Caco-2 (cell line): ENCODE measurements around the gene ZNF285. TPM values are rescaled to one million over a fixed set of nuclear protein-coding genes. Genes with fewer than 3 reads are reported as not detected.
"Not testable (repeated sequence)": the region's sequence is repeated elsewhere in the genome, so short reads cannot be mapped to it uniquely, and the experiment has no call there.

Source experiments
- BruUV-seq: library from RNA; stranded (reverse); fragments of 400-500 nt; replicated peaks from 2 replicates; lab custom pipeline; 2021; lab: Mats Ljungman, UMichigan
- CTCF ChIA-PET: fragments of 300-600 bp; sonication (Branson Sonifier 250); formaldehyde crosslinking; loops from one replicate; lab custom pipeline; 2022; ENCODE audit warnings: antibody characterized with exemption; lab: Charles Lee
- POLR2A ChIA-PET: fragments of 300-600 bp; sonication (Branson Sonifier 250); formaldehyde crosslinking; loops from one replicate; lab custom pipeline; 2022; ENCODE audit warnings: antibody characterized with exemption; lab: Charles Lee
- DNase-seq, 2 experiments: peaks; one replicate each; pipeline versions ENCODE4 v3.0.0 to v3.0.0-alpha.2; 2020 to 2022
- H3K27me3 ChIP-seq: replicated peaks from 2 replicates; pipeline ENCODE4 v1.6.0; 2011; ENCODE audit warnings: low read length; ENCODE audit not compliant: control insufficient read depth, insufficient read depth
- H3K36me3 ChIP-seq: 2 replicates; pipeline ENCODE4 v1.5.1; 2011; ENCODE audit warnings: low read length; ENCODE audit not compliant: control insufficient read depth, insufficient read depth
- H3K4me1 ChIP-seq: fragments of 250-450 bp; sonication (Bioruptor Pico); 2 replicates; pipeline ENCODE4 v1.5.1; 2020; ENCODE audit warnings: mild to moderate bottlenecking
- H3K4me3 ChIP-seq: 2 replicates; pipeline ENCODE4 v1.5.1; 2011; ENCODE audit warnings: low read depth, mild to moderate bottlenecking, control low read depth, low read length
- H3K9me3 ChIP-seq: fragments of 250-450 bp; sonication (Bioruptor Pico); 2 replicates; pipeline ENCODE4 v1.5.1; 2020; ENCODE audit warnings: mild to moderate bottlenecking, moderate library complexity
- H3K27ac Mint-ChIP-seq: one replicate; pipeline ENCODE4 v1.8.0; 2022; ENCODE audit warnings: mixed read lengths; ENCODE audit not compliant: unreplicated experiment
- H3K27me3 Mint-ChIP-seq: one replicate; pipeline ENCODE4 v1.8.0; 2022; ENCODE audit warnings: mixed read lengths; ENCODE audit not compliant: insufficient read depth, unreplicated experiment
- H3K36me3 Mint-ChIP-seq: one replicate; pipeline ENCODE4 v1.8.0; 2022; ENCODE audit warnings: mild to moderate bottlenecking, mixed read lengths; ENCODE audit not compliant: insufficient read depth, unreplicated experiment
- H3K4me1 Mint-ChIP-seq: one replicate; pipeline ENCODE4 v1.8.0; 2022; ENCODE audit warnings: low read depth, mixed read lengths; ENCODE audit not compliant: unreplicated experiment
- H3K4me3 Mint-ChIP-seq: one replicate; pipeline ENCODE4 v1.8.0; 2022; ENCODE audit warnings: mild to moderate bottlenecking, moderate library complexity, mixed read lengths; ENCODE audit not compliant: unreplicated experiment
- H3K9me3 Mint-ChIP-seq: one replicate; pipeline ENCODE4 v1.8.0; 2022; ENCODE audit warnings: mixed read lengths; ENCODE audit not compliant: unreplicated experiment
- CTCF ChIP-seq, 2 experiments: fragments of 200-600 bp in 1 of 2; IDR thresholded peaks; 1 replicate in 1 of 2; 2 replicates in 1 of 2; pipeline versions ENCODE4 v1.5.1 to v1.8.0; 2011 to 2022; ENCODE audit warnings: antibody characterized with exemption in 1 of 2, control low read depth in 1 of 2, inconsistent platforms in 1 of 2, low read depth in 1 of 2, low read length in 1 of 2, mild to moderate bottlenecking in 1 of 2, moderate library complexity in 1 of 2; ENCODE audit not compliant: insufficient read depth in 1 of 2, severe bottlenecking in 1 of 2, unreplicated experiment in 1 of 2
- intact Hi-C: fragments of 100-400 bp; cut with micrococcal nuclease; formaldehyde crosslinking; loops from one replicate; pipeline ENCODE4 v1.10.0; 2022; ENCODE audit not compliant: unreplicated experiment
- total RNA-seq: library from RNA; stranded (reverse); gene quantifications from 2 replicates; pipeline ENCODE4 v1.2.3, GENCODE V29; 2022

The ZNF285 gene
- total RNA-seq, 1 experiment from 2014 or later: 1.5 TPM

GRCh38 chr19:44344255-44344654 is 57.2 kb downstream of the ZNF285 start:
- Histone ChIP-seq H3K27me3 (no peaks in the 10 kb centered on the region), H3K4me1 (no peaks in the 10 kb centered on the region), H3K4me3 (no peak overlapping the region), H3K9me3 (peaks cover 8% of the 10 kb centered on the region), H3K36me3 (no peaks in the 10 kb centered on the region)
- no peaks in the 10 kb centered on the region for H3K4me1 Mint-ChIP-seq
- peaks cover 5% of the 10 kb centered on the region for H3K36me3 Mint-ChIP-seq
- peaks cover 35% of the 10 kb centered on the region for H3K9me3 Mint-ChIP-seq
- BruUV-seq: no TSS peak
- no peak for TF ChIP-seq CTCF (IDR thresholded peaks at IDR 0.05; ENCODE audit: insufficient read depth in 1 of 2, low read depth in 1 of 2, low read length in 1 of 2, severe bottlenecking in 1 of 2, unreplicated experiment in 1 of 2)
- no peak overlapping the region for H3K4me3 Mint-ChIP-seq
- no peak for DNase-seq
- CTCF ChIA-PET: no interaction called here
- H3K27me3 Mint-ChIP-seq: no peaks in the 10 kb centered on the region
- POLR2A ChIA-PET: no interaction called here
- intact Hi-C loops: no loop called here
- no peak overlapping the region for H3K27ac Mint-ChIP-seq

GRCh38 chr19:44341794-44342193 is 59.6 kb downstream of the ZNF285 start:
- ChIA-PET CTCF (no interaction called here), POLR2A (no interaction called here)
- peaks cover 14% of the 10 kb centered on the region for H3K36me3 Mint-ChIP-seq
- H3K4me3 Mint-ChIP-seq: no peak overlapping the region
- TF ChIP-seq CTCF (IDR thresholded peaks at IDR 0.05; ENCODE audit: insufficient read depth in 1 of 2, low read depth in 1 of 2, low read length in 1 of 2, severe bottlenecking in 1 of 2, unreplicated experiment in 1 of 2): no peak
- H3K27me3 ChIP-seq: no peaks in the 10 kb centered on the region
- no peak for DNase-seq
- no TSS peak for BruUV-seq
- intact Hi-C loops: no loop called here
- no peaks in the 10 kb centered on the region for H3K4me1 ChIP-seq
- H3K9me3 ChIP-seq: peaks cover 8% of the 10 kb centered on the region
- H3K36me3 ChIP-seq: no peaks in the 10 kb centered on the region; the same call in 1 of the 2 replicates
- H3K27me3 Mint-ChIP-seq: no peaks in the 10 kb centered on the region
- no peak overlapping the region for H3K27ac Mint-ChIP-seq
- peaks cover 35% of the 10 kb centered on the region for H3K9me3 Mint-ChIP-seq
- H3K4me3 ChIP-seq: no peak overlapping the region
- H3K4me1 Mint-ChIP-seq: no peaks in the 10 kb centered on the region

GRCh38 chr19:44334639-44335038 is 66.8 kb downstream of the ZNF285 start:
- H3K27me3 ChIP-seq, H3K27me3 Mint-ChIP-seq, H3K27ac Mint-ChIP-seq, CTCF ChIA-PET, H3K4me1 Mint-ChIP-seq, intact Hi-C loops, H3K36me3 ChIP-seq, H3K4me1 ChIP-seq, BruUV-seq, H3K4me3 Mint-ChIP-seq, POLR2A ChIA-PET, H3K4me3 ChIP-seq: not testable (repeated sequence)
- peak in 1 of 2 experiments; percentile 9 for DNase-seq
- Mint-ChIP-seq H3K36me3 (peaks cover 43% of the 10 kb centered on the region), H3K9me3 (peaks cover 60% of the 10 kb centered on the region)
- H3K9me3 ChIP-seq: peaks cover 47% of the 10 kb centered on the region

Other genes with a start within 250 kb of the ZNF285 start
- 27.0 and 28.0 TPM in 2 replicates for gene ZNF226, start 236.5 kb downstream of the ZNF285 start, total RNA-seq
- gene ZNF227, start 189.1 kb downstream of the ZNF285 start, total RNA-seq: 25.9 and 27.3 TPM in 2 replicates
- 4.2 and 4.5 TPM in 2 replicates for gene ZNF233, start 141.7 kb downstream of the ZNF285 start, total RNA-seq
- 9.2 and 9.5 TPM in 2 replicates for gene ZNF235, start 96.6 kb downstream of the ZNF285 start, total RNA-seq
- gene ZNF112, start 44.9 kb downstream of the ZNF285 start, total RNA-seq: 4.2 and 6.1 TPM in 2 replicates
- gene ZNF229, start 46.9 kb upstream of the ZNF285 start, total RNA-seq: not detected in 2 replicates
- 9.1 and 13.3 TPM in 2 replicates for gene ZNF180, start 98.9 kb upstream of the ZNF285 start, total RNA-seq
- gene CEACAM20, start 128.1 kb upstream of the ZNF285 start, total RNA-seq: 0.16 TPM in 1 of 2 replicates, not detected in the other
- 3.9 and 6.8 TPM in 2 replicates for gene IGSF23, start 212.0 kb upstream of the ZNF285 start, total RNA-seq
- gene PVR, start 242.3 kb upstream of the ZNF285 start, total RNA-seq: 86.5 and 93.8 TPM in 2 replicates